Myocyte (in vitro differentiated cells): ENCODE data around the gene PIK3R2. TPM values are rescaled to one million over a fixed set of nuclear protein-coding genes. Genes with fewer than 3 reads are reported as not detected.
A peak's percentile ranks its signal among the peaks of the same experiment; 100 is the strongest.
"Not testable (repeated sequence)": the region's sequence is repeated elsewhere in the genome, so short reads cannot be mapped to it uniquely, and the experiment has no call there.

Experiments used
- DNase-seq: peaks from one replicate; pipeline ENCODE4 v3.0.0-alpha.2; 2012; ENCODE audit warnings: low read depth
- total RNA-seq: library from RNA; depleted of rRNA; stranded (reverse); fragments of >200 nt; gene quantifications from 2 replicates; pipeline ENCODE4 v1.2.3, GENCODE V29; 2014

PIK3R2 gene
- total RNA-seq, 1 donor from 2014 or later = 48.4 TPM

DNA sequence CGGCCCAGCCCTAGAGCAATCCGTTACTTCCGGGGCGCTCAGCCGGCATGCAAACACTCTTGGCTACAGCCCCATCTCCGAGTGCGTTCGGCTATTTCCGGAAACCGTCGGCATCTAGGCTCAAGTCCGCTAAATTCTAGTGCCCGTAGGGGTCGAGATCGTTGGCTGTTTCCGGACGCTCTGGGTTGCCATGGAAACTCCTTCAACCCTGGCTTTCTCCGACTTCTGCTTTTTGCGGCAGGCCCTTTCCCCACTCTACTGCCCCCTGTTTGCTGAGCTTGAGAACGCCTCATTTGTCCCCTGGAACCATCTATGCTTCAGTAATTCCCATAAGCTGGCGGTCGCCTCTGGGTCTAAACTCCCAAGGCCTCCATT is 534 bp upstream of the PIK3R2 start:
- DNase-seq = peak; percentile 96

DNA sequence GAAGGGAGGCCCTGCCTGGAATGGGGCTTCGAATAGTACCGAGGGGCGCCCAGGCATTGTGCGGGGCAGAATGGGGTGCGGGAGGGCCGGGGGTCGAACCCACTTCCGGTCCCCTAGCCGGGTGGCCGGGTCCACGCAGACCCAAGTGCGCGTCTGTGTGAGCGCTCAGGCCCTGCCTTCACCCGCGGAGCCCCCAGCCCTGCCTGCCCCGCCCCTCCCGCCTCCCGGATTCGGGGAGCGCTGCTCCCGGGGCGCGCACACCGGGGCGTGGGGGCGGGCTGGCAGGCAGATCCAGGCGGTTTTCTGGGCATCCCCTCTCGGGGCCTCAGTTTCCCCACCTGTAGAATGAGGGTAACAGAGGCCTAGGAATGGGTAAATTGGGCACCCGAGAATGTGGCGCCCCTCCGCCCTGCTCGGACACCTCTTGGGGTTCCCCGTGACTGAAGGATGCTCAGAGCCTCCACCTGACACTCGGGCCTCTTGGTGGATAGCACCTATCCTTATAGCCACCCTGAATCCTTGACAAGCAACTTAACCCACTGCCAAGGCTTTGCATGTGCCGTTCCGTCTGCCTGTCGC is 682 bp downstream of the PIK3R2 start:
- DNase-seq = no peak

DNA sequence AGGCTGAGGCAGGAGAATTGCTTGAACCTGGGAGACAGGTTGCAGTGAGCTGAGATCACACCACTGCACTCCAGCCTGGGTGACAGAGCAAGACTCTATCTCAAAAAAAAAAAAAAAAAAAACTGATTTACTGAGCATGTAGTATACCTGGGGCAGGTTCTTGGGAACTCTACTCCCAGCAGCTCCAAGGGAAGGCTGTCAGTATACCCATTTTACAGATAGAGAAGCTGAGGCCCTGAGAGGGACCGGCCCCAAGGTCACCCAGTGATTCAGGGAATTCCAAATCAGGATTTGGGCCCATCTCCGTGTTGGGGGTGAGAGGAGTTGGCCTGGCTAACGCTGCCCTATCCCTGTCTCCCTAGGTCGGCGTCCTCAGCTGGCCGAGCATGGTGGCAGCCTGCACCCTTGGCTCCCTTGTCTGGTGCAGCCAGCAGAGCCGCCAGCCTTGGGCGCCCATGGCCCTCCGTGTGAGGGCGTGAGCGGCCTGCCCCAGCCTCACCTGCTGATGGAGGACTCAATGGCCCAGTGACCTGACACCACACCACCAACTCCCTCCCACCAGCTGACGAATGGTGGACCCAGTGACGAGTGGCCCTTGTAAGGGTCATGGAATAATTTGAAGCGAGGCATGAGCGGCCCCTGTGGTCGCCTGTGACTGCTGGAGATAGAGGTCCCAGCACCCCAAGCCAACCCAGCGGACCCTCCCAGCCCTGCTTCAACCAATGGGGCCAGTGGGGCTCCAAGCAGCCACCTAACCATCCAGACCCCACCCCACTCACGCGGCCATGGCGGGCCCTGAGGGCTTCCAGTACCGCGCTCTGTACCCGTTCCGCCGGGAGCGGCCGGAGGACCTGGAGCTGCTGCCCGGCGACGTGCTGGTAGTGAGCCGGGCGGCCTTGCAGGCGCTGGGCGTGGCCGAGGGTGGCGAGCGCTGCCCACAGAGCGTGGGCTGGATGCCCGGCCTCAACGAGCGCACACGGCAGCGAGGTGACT is 2.4 kb downstream of the PIK3R2 start:
- no peak for DNase-seq

DNA sequence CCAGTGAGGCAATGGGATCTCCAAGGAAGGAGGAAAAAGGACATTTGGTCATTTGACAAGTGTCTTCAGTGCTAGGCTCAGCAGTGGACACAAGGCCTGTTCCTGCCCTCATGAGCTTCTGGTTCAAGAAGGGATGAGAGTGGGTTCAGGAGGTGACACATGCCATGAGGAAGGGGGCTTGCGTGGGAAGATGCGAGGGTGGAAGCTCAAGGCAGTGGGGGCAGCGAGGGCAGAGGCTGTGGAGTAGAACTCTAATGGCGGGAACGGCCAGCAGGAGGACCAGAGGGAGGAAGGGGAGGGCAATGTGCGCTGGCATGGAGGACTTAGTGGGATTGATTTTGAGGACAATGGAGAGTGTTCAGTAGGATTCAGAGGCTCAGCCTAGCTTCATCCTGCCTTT is 3.3 kb downstream of the PIK3R2 start:
- no peak for DNase-seq

DNA sequence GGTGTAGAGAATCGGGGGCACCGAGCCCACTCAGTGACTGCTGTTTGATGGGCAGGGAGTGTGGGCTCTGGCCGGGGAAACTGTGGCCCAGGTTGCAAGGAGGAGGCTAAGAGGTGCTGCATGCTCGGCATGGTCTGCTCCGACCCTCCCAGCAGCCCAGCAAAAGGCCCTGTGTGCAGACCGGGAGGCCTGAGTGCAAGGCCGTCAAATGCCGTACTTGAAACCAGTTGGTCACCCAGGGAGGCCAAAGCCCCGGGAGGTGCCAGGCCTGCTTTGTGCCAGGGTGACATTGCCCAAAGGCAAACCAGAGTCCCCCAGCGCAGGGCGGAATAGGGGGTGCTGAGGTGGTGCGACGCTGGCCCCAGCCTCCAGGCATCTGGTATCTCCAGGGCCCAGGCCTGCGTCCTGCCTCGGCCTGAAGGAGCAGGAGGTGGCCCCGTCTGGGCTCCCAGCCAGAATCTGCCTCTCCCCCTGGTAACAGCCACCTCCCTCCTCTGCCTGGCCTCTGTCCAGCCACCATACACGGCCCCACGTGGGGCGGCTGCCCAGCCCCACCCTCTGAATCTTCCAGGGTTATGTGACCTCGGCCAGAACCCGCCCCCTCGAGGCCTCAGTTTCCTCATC is 4.0 kb downstream of the PIK3R2 start:
- peak; percentile 86 for DNase-seq

DNA sequence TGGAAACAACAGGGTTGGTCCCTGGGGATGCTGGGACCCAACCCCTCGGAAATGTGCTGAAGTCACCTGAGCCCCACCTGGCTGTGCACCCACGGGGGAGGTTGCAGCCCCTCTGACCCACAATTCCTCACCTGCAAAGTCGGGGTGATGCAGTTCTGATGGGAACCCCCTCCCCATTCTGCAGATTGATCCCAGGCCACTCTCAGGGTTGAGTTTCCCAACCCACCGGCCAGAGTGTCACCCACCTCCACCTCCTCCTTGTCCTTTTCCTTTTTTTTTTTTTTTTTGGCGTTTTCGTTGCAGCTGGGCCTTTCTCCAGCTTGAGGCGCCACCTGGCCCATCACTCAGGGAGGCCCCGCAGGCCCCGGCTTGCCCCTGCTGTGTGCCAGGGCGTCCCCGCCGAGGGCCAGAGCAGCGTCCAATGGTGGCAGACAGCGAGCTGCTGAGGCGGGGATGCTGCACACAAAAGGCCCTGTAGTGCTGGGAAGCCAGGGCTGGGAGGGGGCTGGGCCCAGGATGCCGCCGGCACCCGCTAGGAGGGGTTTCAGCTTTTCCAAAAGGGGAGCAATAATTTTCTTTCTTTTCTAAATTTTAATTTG is 4.6 kb downstream of the PIK3R2 start:
- peak; percentile 25 for DNase-seq

DNA sequence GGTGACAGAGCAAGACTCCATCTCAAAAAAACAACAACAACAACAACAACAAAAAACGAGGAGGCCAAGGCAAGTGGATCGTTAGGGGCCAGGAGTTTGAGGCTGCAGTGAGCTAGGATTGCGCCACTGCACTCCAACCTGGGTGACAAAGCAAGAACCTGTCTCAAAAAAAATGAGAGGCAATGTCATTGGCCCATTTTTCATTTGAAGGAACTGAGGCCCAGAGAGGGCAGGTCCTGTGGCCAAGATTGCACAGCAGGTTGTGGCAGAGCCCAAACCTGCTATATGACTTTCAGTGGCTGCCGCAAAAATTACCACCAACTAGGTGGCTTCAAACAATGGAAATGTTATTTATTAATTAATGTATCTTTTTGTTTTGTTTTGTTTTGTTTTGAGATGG is 5.5 kb downstream of the PIK3R2 start:
- no peak for DNase-seq

DNA sequence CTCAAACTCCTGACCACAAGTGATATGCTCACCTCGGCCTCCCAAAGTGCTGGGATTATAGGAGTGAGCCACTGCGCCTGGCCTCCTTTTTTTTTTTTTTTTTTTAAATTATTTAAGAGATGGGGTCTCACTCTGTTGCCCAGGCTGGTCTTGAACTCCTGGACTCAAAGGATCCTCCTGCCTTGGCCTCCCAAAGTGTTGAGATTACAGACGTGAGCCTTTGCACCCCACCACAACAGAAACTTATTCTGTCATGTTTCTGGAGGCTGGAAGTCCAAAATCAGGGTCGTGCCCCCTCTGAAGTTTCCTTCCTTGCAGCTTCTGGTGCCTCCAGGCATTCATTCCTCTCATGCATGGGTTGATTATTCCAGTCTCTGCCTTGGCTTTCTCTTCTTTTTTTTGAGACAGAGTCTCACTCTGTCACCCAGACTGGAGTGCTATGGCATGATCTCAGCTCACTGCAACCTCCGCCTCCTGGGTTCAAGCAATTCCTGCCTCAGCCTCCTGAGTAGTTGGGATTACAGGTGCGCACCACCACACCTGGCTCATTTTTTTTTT is 6.2 kb downstream of the PIK3R2 start:
- not testable (repeated sequence) for DNase-seq

DNA sequence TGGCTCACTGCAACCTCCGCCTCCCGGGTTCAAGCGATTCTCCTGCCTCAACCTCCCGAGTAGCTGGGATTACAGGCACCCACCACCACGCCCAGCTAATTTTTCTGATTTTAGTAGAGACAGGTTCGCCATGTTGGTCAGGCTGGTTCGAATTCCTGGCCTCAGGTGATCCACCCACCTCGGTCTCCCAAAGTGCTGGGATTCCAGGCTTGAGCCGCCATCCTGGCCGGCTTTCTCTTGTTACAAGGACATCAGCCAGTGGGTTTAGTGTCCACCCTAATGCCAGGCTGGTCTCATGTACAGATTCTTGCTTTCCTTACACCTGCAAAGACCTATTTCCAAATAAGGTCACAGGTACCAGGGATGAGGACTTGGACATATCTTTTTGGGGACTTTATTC is 6.8 kb downstream of the PIK3R2 start:
- DNase-seq = no peak

DNA sequence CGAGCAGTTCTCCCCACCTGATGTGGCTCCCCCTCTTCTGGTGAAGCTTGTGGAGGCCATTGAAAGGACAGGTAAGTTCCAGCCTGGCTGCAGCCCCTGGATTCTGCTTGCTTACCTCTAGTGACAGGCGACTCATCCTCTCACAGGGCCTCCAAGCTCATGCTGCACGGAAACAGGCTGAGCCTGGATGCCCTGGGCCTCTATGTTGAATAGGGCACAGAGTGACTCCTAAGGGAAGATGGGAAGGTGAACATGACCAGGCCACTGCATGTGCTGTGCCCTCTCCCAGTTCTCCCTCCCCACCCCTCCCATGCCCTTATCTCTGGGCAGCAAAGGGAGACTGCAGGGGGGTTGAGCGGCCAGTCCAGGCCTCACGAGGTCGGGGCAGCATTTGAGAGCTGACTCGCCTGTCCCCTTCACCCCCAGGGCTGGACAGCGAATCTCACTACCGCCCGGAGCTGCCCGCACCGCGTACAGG is 7.6 kb downstream of the PIK3R2 start:
- DNase-seq = no peak

DNA sequence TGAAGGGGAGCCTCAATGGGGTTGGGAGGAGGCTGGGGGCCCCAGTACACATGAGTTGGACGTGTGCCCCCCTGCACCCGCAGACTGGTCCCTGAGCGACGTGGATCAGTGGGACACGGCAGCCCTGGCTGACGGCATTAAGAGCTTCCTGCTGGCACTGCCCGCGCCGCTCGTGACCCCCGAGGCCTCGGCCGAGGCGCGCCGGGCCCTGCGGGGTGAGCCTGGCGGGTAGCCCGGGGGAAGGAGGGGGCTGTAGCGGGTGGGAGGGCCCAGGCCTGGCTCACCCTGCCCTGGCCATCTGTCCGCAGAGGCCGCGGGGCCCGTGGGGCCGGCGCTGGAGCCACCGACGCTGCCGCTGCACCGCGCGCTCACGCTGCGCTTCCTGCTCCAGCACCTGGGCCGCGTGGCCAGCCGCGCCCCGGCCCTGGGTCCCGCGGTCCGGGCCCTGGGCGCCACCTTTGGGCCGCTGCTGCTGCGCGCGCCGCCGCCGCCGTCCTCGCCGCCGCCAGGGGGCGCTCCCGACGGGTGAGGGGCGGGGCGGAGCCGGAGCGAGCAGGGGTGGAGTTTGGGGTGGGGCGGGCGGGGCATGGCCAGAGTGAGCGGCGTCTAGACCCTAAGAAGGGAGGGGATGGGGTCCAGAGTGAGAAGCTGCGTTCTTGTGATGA is 8.1 kb downstream of the PIK3R2 start:
- DNase-seq = peak; percentile 60

DNA sequence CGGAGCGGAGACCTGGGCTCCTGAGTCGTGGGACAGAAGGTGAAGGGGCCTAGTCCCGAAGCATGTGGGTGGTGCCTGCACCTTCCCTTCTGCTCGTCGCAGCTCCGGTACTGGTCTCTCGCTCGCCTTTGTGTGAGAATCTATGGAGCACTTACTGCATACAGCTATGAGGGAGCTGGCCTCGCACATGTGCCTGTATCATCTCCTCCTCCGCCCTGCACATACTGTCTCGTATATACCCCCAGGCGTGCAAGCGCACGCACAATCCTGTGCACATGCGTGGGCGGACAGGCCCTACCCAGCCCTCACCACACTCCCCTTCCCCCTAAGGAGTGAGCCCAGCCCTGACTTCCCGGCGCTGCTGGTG is 8.7 kb downstream of the PIK3R2 start:
- no peak for DNase-seq

DNA sequence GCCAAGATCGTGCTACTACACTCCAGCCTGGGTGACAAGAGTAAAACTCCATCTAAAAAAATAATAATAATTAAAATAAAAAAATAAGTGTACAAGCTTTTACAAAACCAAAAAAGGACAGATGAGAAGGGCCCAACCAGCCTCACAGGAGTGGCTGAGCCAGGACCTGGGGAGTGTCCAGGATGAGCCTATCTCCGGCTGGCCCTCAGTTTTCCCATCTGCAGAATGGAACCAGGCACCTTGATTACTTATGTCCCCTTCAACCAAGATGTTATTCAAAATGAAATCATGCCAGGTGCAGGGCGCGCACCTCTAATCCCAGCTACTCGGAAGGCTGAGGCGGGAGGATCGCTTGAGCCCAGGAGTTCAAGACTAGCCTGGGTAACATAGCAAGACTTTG is 11.1 kb downstream of the PIK3R2 start:
- DNase-seq = no peak

DNA sequence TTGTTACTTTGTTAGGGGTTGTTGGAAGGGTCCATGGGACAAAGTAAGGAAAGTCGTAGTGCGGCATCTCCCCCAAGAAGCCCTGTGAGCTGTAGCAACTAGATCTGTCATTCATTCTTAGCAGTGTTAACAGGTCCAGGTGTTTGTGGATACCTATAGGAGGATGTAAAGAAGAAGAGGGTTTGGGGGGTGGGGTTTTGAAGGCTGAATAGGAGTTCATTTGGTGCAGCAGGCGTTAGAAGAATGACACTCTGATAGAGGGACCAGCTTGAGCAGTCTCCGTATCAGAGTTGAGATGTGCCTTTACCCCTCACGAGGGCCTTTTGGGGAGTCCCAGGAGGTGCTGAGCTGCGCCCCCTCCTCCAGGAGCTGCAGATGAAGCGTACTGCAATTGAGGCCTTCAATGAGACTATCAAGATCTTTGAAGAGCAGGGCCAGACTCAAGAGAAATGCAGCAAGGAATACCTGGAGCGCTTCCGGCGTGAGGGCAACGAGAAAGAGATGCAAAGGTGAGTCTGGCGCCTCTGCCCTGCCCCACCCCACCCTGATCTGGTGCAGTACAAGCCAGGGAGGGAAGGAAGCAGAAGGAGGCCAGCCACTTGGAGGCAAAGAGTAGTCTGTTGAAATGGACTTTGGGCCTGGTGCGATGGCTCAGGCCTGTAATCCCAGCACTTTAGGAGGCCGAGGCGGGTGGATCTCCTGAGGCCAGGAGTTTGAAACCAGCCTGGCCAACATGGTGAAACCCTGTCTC is 13.0 kb downstream of the PIK3R2 start:
- DNase-seq = no peak

DNA sequence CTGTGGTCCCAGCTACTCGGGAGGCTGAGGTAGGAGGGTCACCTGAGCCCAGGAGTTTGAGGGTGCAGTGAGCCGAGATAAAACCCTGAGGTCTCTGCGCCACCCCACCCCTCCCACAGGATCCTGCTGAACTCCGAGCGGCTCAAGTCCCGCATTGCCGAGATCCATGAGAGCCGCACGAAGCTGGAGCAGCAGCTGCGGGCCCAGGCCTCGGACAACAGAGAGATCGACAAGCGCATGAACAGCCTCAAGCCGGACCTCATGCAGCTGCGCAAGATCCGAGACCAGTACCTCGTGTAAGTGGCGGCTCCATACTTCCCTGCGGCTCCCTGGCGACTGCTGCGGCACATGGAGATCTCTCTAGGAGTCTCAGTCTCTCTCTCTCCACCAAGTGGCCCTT is 14.0 kb downstream of the PIK3R2 start:
- no peak for DNase-seq

DNA sequence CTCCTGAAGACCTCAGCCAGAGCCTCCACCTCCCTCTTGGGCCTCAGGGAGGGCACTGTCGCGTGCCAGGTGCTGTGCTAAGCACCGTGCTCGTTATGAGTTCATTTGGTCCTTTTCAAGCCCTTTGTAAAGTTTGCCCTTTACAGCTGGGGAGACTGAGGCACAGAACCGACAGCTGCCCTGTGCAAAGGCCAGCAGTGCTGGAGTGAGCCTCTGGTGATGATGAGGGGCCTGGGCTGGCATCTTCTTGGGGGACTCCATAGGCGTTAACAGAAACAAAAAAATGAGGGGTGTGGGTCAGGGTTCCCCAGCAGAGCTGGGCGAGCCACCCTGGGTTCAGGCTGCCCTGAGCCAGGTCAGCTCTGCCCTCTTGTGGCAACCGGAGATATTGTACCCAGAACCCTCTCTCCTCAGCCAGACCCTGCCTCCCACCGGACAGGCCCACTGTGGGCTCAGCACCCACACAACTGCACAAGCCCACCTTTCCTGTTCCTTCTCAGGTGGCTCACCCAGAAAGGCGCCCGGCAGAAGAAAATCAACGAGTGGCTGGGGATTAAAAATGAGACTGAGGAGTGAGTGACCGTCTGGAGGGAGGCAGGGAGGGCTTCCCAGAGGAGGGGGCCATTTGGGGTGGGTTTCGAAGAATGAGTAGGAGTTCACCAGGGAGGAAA is 15.1 kb downstream of the PIK3R2 start:
- DNase-seq = peak; percentile 28

DNA sequence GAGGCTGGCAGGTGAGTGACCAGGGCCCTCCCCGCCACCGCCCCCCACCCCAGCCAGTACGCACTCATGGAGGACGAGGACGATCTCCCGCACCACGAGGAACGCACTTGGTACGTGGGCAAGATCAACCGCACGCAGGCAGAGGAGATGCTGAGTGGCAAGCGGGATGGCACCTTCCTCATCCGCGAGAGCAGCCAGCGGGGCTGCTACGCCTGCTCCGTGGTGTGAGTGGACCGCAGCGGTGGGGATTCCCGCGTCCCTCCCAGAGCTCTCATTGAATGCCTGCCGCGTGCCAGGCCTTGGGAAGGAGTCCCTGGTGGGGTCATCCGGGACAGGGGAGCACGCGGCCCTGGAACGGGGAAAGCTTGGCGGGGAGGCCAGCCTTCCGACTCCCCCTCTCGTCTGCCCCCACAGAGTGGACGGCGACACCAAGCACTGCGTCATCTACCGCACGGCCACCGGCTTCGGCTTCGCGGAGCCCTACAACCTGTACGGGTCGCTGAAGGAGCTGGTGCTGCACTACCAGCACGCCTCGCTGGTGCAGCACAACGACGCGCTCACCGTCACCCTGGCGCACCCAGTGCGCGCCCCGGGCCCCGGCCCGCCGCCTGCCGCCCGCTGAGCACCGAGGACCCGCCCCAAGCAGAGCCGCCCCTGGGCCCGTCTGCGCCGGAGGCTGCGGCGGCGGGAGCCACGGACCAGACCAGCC is 15.9 kb downstream of the PIK3R2 start:
- no peak for DNase-seq

DNA sequence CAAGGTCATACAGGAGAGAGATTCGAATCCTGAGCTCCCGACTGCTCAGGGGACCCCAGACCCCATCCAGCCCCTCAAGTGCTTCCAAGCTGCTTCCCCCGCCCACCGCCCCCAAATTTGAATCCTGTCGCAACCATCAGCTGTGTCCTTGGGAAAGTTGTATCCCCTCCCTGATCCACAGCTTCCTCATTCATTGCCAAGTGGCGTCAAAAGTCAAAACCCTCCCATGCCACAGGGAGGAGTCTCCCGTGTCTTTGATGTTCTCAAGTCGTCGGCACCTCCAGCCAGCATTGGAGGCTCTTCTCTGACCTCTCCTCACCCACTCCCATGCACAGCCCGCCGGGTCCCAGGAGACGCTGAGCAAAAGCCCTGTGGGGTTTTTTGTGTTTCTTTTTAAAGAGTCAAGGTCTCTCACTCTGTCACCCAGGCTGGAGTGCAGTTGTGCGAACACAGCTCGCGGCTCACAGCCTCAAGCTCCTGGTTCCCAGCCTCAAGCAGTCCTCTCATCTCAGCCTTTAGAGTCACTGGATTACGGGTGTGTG is 17.8 kb downstream of the PIK3R2 start:
- DNase-seq = no peak
